ENCODE data around the gene SERTAD1. TPM values are rescaled to one million over a fixed set of nuclear protein-coding genes. Genes with fewer than 3 reads are reported as not detected.

Gene SERTAD1
- total RNA-seq, 1 donor from 2014 or later: 3.6 TPM

GRCh38 chr19:40392894-40393517, 32.8 kb downstream of the SERTAD1 start:
- no peaks in the 10 kb centered on the region for H3K4me1 Mint-ChIP-seq (ENCODE audit: low read depth, unreplicated experiment)
- H3K36me3 Mint-ChIP-seq (ENCODE audit: unreplicated experiment): no peaks in the 10 kb centered on the region
- TF ChIP-seq CTCF (IDR thresholded peaks at IDR 0.05; ENCODE audit: partially characterized antibody, unreplicated experiment): no peak
- DNase-seq: no peak
- H3K27ac Mint-ChIP-seq (ENCODE audit: unreplicated experiment): no peak overlapping the region
- peaks cover 2% of the 10 kb centered on the region for H3K27me3 Mint-ChIP-seq (ENCODE audit: unreplicated experiment)
- peaks cover 15% of the 10 kb centered on the region for H3K9me3 Mint-ChIP-seq (ENCODE audit: unreplicated experiment)
- no peak overlapping the region for H3K4me3 Mint-ChIP-seq (ENCODE audit: unreplicated experiment)

- H3K9me3 Mint-ChIP-seq (ENCODE audit: unreplicated experiment): peaks cover 15% of the 10 kb centered on the region
- peaks cover 3% of the 10 kb centered on the region for H3K27me3 Mint-ChIP-seq (ENCODE audit: unreplicated experiment)
- TF ChIP-seq CTCF (IDR thresholded peaks at IDR 0.05; ENCODE audit: partially characterized antibody, unreplicated experiment): no peak
- H3K36me3 Mint-ChIP-seq (ENCODE audit: unreplicated experiment): no peaks in the 10 kb centered on the region
- no peak overlapping the region for H3K27ac Mint-ChIP-seq (ENCODE audit: unreplicated experiment)
- H3K4me1 Mint-ChIP-seq (ENCODE audit: low read depth, unreplicated experiment): no peaks in the 10 kb centered on the region
- H3K4me3 Mint-ChIP-seq (ENCODE audit: unreplicated experiment): no peak overlapping the region
- no peak for DNase-seq
These were observed 33.7 kb downstream of the SERTAD1 start for GRCh38 chr19:40392123-40392522.

- no peak for TF ChIP-seq CTCF (IDR thresholded peaks at IDR 0.05; ENCODE audit: partially characterized antibody, unreplicated experiment)
- no peak within 1 kb of the TSS for H3K4me3 Mint-ChIP-seq (ENCODE audit: unreplicated experiment)
- H3K27me3 Mint-ChIP-seq (ENCODE audit: unreplicated experiment): peaks cover 4% of the 10 kb centered on the region
- no peaks in the 10 kb centered on the region for H3K36me3 Mint-ChIP-seq (ENCODE audit: unreplicated experiment)
- H3K4me1 Mint-ChIP-seq (ENCODE audit: low read depth, unreplicated experiment): no peaks in the 10 kb centered on the region
- DNase-seq: no peak
- H3K27ac Mint-ChIP-seq (ENCODE audit: unreplicated experiment): no peak within 1 kb of the TSS
- H3K9me3 Mint-ChIP-seq (ENCODE audit: unreplicated experiment): peaks cover 12% of the 10 kb centered on the region
These were observed 35.6 kb downstream of the SERTAD1 start, which contains the start of gene HIPK4 for GRCh38 chr19:40390084-40390742. Gene HIPK4 (minus strand): TSS chr19:40390181. CDS start chr19:40389902, 279 bp downstream.

GRCh38 chr19:40389404-40390083, 36.2 kb downstream of the SERTAD1 start:
- no peak for DNase-seq
- TF ChIP-seq CTCF (IDR thresholded peaks at IDR 0.05; ENCODE audit: partially characterized antibody, unreplicated experiment): no peak
- no peaks in the 10 kb centered on the region for H3K36me3 Mint-ChIP-seq (ENCODE audit: unreplicated experiment)
- H3K4me3 Mint-ChIP-seq (ENCODE audit: unreplicated experiment): no peak overlapping the region
- no peak overlapping the region for H3K27ac Mint-ChIP-seq (ENCODE audit: unreplicated experiment)
- H3K27me3 Mint-ChIP-seq (ENCODE audit: unreplicated experiment): peaks cover 4% of the 10 kb centered on the region
- H3K4me1 Mint-ChIP-seq (ENCODE audit: low read depth, unreplicated experiment): no peaks in the 10 kb centered on the region
- peaks cover 15% of the 10 kb centered on the region for H3K9me3 Mint-ChIP-seq (ENCODE audit: unreplicated experiment)

- no peak for DNase-seq
- H3K4me3 Mint-ChIP-seq (ENCODE audit: unreplicated experiment): no peak overlapping the region
These were observed 37.3 kb downstream of the SERTAD1 start for GRCh38 chr19:40388481-40388880.

More at GRCh38 chr19:40388481-40388880, 37.3 kb downstream of the SERTAD1 start:
- no peak overlapping the region for H3K27ac Mint-ChIP-seq (ENCODE audit: unreplicated experiment)
- H3K27me3 Mint-ChIP-seq (ENCODE audit: unreplicated experiment): peaks cover 8% of the 10 kb centered on the region
- H3K36me3 Mint-ChIP-seq (ENCODE audit: unreplicated experiment): no peaks in the 10 kb centered on the region
- no peaks in the 10 kb centered on the region for H3K4me1 Mint-ChIP-seq (ENCODE audit: low read depth, unreplicated experiment)
- peaks cover 15% of the 10 kb centered on the region for H3K9me3 Mint-ChIP-seq (ENCODE audit: unreplicated experiment)
- TF ChIP-seq CTCF (IDR thresholded peaks at IDR 0.05; ENCODE audit: partially characterized antibody, unreplicated experiment): no peak
